HepG2 (cell line): ENCODE results near the gene WDR19. TPM values are rescaled to one million over a fixed set of nuclear protein-coding genes. Genes with fewer than 3 reads are reported as not detected.
A peak's percentile ranks its signal among the peaks of the same experiment; 100 is the strongest.

Experiments used
- ATAC-seq: fragments of 200-7000 bp; cut with Tn5 transposase; 3 replicates; pipeline ENCODE4 v1.9.1; 2020; ENCODE audit warnings: mild to moderate bottlenecking, moderate library complexity
- BruUV-seq: library from RNA; stranded (reverse); fragments of 400-500 nt; replicated peaks from 2 replicates; lab custom pipeline; 2021; lab: Mats Ljungman, UMichigan
- CTCF ChIA-PET: fragments of 300-600 bp; formaldehyde crosslinking; extraction: SDS; loops from one replicate; lab custom pipeline; 2021; ENCODE audit warnings: low total read pairs, inconsistent platforms, low intra/inter-chr PET ratio; lab: Yijun Ruan, JAX
- POLR2A ChIA-PET: fragments of 350-600 bp; sonication (Branson Sonifier 250); formaldehyde crosslinking; loops from one replicate; lab custom pipeline; 2020; ENCODE audit warnings: antibody characterized with exemption, inconsistent platforms; lab: Yijun Ruan, JAX
- DNase-seq: peaks from one replicate; pipeline ENCODE4 v3.0.0-alpha.2; 2015; ENCODE audit warnings: low spot score
- FAIRE-seq: peaks from 3 replicates; lab custom pipeline; 2011; peaks lifted over from hg19 to GRCh38; lab: Jason Lieb, UNC
- H2AFZ ChIP-seq: one replicate; pipeline ENCODE4 v1.6.1; 2011; ENCODE audit warnings: low read length, inconsistent platforms
- H3K27ac ChIP-seq: fragments of 300-600 bp; 3 replicates; pipeline ENCODE4 v1.8.0; 2011; ENCODE audit warnings: mixed run types, mild to moderate bottlenecking, mixed read lengths, low read length, inconsistent platforms; ENCODE audit not compliant: insufficient read depth; ENCODE audit errors: extremely low read length
- H3K27me3 ChIP-seq, 2 experiments: fragments of 200-600 bp in 1 of 2; 2 replicates in 1 of 2; 3 replicates in 1 of 2; pipeline versions ENCODE4 v1.6.0 to v1.8.0; 2011; ENCODE audit warnings: low read length in 2 of 2, mild to moderate bottlenecking in 2 of 2, moderate library complexity in 2 of 2, inconsistent platforms in 1 of 2; ENCODE audit not compliant: insufficient read depth in 2 of 2, control insufficient read depth in 1 of 2
- H3K36me3 ChIP-seq, 2 experiments: fragments of 200-600 bp in 1 of 2; replicated peaks in 1 of 2; 2 replicates in 1 of 2; 3 replicates in 1 of 2; pipeline versions ENCODE4 v1.5.1 to v1.8.0; 2011; ENCODE audit warnings: low read length in 2 of 2, inconsistent platforms in 1 of 2; ENCODE audit not compliant: insufficient read depth in 2 of 2, control insufficient read depth in 1 of 2
- H3K4me1 ChIP-seq: 2 replicates; pipeline ENCODE4 v1.5.1; 2012; ENCODE audit warnings: low read length, inconsistent platforms; ENCODE audit not compliant: insufficient read depth
- H3K4me2 ChIP-seq: 2 replicates; pipeline ENCODE4 v1.6.0; 2011; ENCODE audit warnings: low read depth, low read length, inconsistent platforms
- H3K4me3 ChIP-seq, 3 experiments: fragments of 200-600 bp in 1 of 3; sonication (generic), shearing (Covaris generic) in 1 of 3; replicated peaks in 1 of 3; 2 replicates each; pipeline ENCODE4 v1.5.1; 2011 to 2016; ENCODE audit warnings: low read length in 3 of 3, inconsistent platforms in 2 of 3, low read depth in 2 of 3, mild to moderate bottlenecking in 2 of 3, control low read depth in 1 of 3, mixed read lengths in 1 of 3; ENCODE audit not compliant: insufficient read depth in 1 of 3
- H3K79me2 ChIP-seq: one replicate; pipeline ENCODE4 v1.6.1; 2011; ENCODE audit warnings: low read length, inconsistent platforms; ENCODE audit not compliant: insufficient read depth
- H3K9ac ChIP-seq: 2 replicates; pipeline ENCODE4 v1.6.0; 2011; ENCODE audit warnings: mild to moderate bottlenecking, low read depth, low read length, inconsistent platforms; ENCODE audit not compliant: insufficient read depth
- H3K9me3 ChIP-seq: 2 replicates; pipeline ENCODE4 v1.5.1; 2012; ENCODE audit warnings: mild to moderate bottlenecking, low read length
- H4K20me1 ChIP-seq: 2 replicates; pipeline ENCODE4 v1.6.0; 2011; ENCODE audit warnings: inconsistent platforms, mild to moderate bottlenecking, low read length, moderate library complexity; ENCODE audit not compliant: insufficient read depth
- MAFF ChIP-seq: IDR thresholded peaks from 2 replicates; pipeline ENCODE4 v1.6.1; 2011; ENCODE audit warnings: low read depth, low read length, improper control_type of control experiment
- MAFK ChIP-seq, 2 experiments: IDR thresholded peaks in 1 of 2; conservative IDR thresholded peaks in 1 of 2; 2 replicates each; pipeline ENCODE4 v1.6.1; 2011; ENCODE audit warnings: improper control_type of control experiment in 2 of 2, low read length in 2 of 2
- MTA1 ChIP-seq: sonication (generic); formaldehyde crosslinking; IDR thresholded peaks from 2 replicates; pipeline ENCODE4 v1.4.0; 2020; ENCODE audit warnings: missing genetic modification reagents, mild to moderate bottlenecking, borderline replicate concordance
- STAG1 ChIP-seq: sonication (generic); formaldehyde crosslinking; IDR thresholded peaks from 2 replicates; pipeline ENCODE4 v1.4.0; 2020; ENCODE audit warnings: missing genetic modification reagents
- ZNF251 ChIP-seq: sonication (generic); formaldehyde crosslinking; IDR thresholded peaks from 2 replicates; pipeline ENCODE4 v1.9.0; 2021; ENCODE audit warnings: mild to moderate bottlenecking, missing genetic modification reagents
- ZSCAN31 ChIP-seq: sonication (generic); formaldehyde crosslinking; IDR thresholded peaks from 2 replicates; pipeline ENCODE4 v1.5.0; 2020; ENCODE audit warnings: low read depth, mild to moderate bottlenecking, missing genetic modification reagents
- WGBS: methylation state at CpG from one replicate; pipeline ENCODE4 v1.1.6; 2017; ENCODE audit warnings: low lambda C conversion rate; 5-methylcytosine and 5-hydroxymethylcytosine counted together
- in situ Hi-C: cut with HindIII; loops from 2 replicates; pipeline ENCODE4 v1.10.0; 2017; ENCODE audit warnings: low pct_unique_long_range_greater_than_20kb; ENCODE audit not compliant: extremely low pct_ligation_motif_present
- intact Hi-C: fragments of 100-400 bp; cut with micrococcal nuclease; formaldehyde crosslinking; loops from one replicate; pipeline ENCODE4 v1.10.0; 2022; ENCODE audit not compliant: unreplicated experiment
- polyA plus RNA-seq, 8 experiments: library from polyadenylated mRNA; depleted of rRNA in 3 of 8; stranded (reverse) in 7 of 8; unstranded in 1 of 8; fragments of >200 nt; fragmentation: Illumina TruSeq in 4 of 8; extraction: Trizol in 4 of 8; gene quantifications; 2 replicates each; pipeline versions ENCODE4 v1.2.1 to v1.2.3, GENCODE V29; 2011 to 2016; ENCODE audit warnings: low read depth in 4 of 8, missing spikeins in 1 of 8, mixed read lengths in 1 of 8; ENCODE audit not compliant: insufficient read depth in 1 of 8
- total RNA-seq, 5 experiments: library from RNA; depleted of rRNA; stranded (reverse); fragments of >200 nt; fragmentation: Illumina TruSeq; extraction: Trizol; gene quantifications; 2 replicates each; pipeline ENCODE4 v1.2.3, GENCODE V29; 2016; ENCODE audit warnings: low read depth in 1 of 5
- TF ChIP-seq, protein P1 (sequence below): IDR thresholded peaks from 2 replicates; pipeline ENCODE4 v1.6.1; 2016; ENCODE audit warnings: missing compliant biosample characterization, missing genetic modification reagents, borderline replicate concordance

The WDR19 gene
- total and polyA plus RNA-seq, 2 of the 13 experiments (the other 11 are each of a cell fraction or from before 2014, with no cell fraction given), result 22.9 to 34.1 TPM

DNA sequence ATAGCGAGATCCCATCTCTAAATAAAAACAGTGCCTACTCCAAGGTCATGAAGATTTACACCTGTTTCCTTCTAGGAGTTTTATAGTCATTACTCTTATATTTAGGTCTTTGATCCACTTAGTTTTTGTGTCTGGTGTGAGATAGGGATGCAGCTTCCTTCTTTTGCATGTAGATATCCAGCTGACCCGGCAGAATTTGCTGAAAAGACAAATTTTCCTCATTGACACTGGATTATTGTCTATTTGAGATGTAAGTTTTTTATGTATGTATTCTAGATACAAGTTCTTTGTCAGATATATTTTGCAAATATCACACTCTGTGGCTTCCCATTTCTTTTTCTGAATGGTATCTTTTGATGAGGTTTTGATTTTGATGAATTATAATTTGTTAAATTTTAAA, 98.4 kb downstream of the WDR19 start:
- DNase-seq (no peak), ATAC-seq (no peak), FAIRE-seq (no peak)
- CTCF ChIA-PET, result no interaction called here
- POLR2A ChIA-PET, result no interaction called here
- intact Hi-C loops (no loop called here), in situ Hi-C loops (no loop called here)
- no peaks in the 10 kb centered on the region for H3K27me3 ChIP-seq
- peaks cover 2 to 21% of the 10 kb centered on the region in 2 experiments; a peak in 3 of 5 replicates for H3K36me3 ChIP-seq
- no peaks in the 10 kb centered on the region for H4K20me1 ChIP-seq
- H3K9me3 ChIP-seq, result no peaks in the 10 kb centered on the region
- no peak overlapping the region for H3K27ac ChIP-seq
- TF ChIP-seq MAFK (conservative IDR thresholded peaks at IDR 0.05 in 1 of 2, IDR thresholded peaks at IDR 0.05 in 1 of 2; ENCODE audit: low read length in 2 of 2), result peak; percentile 78
- TF ChIP-seq ZNF251 (CRISPR knock-in tag), result no peak
- no peak for TF ChIP-seq MTA1 (CRISPR knock-in tag)
- TF ChIP-seq MAFF, result peak; percentile 70
- WGBS, result 98% methylated on average over 2 of the region's 2 CpGs
- H2AFZ ChIP-seq, result no peak overlapping the region
- no peak overlapping the region for H3K9ac ChIP-seq
- no TSS peak for BruUV-seq
- no peak overlapping the region for H3K4me3 ChIP-seq
- H3K79me2 ChIP-seq, result no peaks in the 10 kb centered on the region
- H3K4me2 ChIP-seq, result no peak overlapping the region
- no peaks in the 10 kb centered on the region for H3K4me1 ChIP-seq

- Histone ChIP-seq H3K9me3 (no peaks in the 10 kb centered on the region), H4K20me1 (no peaks in the 10 kb centered on the region), H3K4me1 (no peaks in the 10 kb centered on the region), H3K27me3 (no peaks in the 10 kb centered on the region), H3K79me2 (no peaks in the 10 kb centered on the region), H3K36me3 (peaks cover 14 to 49% of the 10 kb centered on the region in 2 experiments), H3K27ac (no peak overlapping the region), H2AFZ (no peak overlapping the region), H3K4me3 (no peak overlapping the region), H3K4me2 (no peak overlapping the region), H3K9ac (no peak overlapping the region)
- intact Hi-C loops (no loop called here), in situ Hi-C loops (no loop called here)
- no peak for FAIRE-seq
- peak; percentile 34 for ATAC-seq
- TF ChIP-seq ZSCAN31 (CRISPR knock-in tag) (no peak), STAG1 (CRISPR knock-in tag) (peak; percentile 16; the same call in 1 of the 2 replicates)
- TF ChIP-seq, protein P1, sequence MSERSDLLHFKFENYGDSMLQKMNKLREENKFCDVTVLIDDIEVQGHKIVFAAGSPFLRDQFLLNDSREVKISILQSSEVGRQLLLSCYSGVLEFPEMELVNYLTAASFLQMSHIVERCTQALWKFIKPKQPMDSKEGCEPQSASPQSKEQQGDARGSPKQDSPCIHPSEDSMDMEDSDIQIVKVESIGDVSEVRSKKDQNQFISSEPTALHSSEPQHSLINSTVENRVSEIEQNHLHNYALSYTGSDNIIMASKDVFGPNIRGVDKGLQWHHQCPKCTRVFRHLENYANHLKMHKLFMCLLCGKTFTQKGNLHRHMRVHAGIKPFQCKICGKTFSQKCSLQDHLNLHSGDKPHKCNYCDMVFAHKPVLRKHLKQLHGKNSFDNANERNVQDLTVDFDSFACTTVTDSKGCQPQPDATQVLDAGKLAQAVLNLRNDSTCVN (CRISPR knock-in tag), result no peak
- POLR2A ChIA-PET, result no interaction called here
- WGBS, result 72% methylated on average over 7 of the region's 7 CpGs
- DNase-seq, result no peak
- BruUV-seq, result no TSS peak
- CTCF ChIA-PET, result no interaction called here
These were observed 102.9 kb downstream of the WDR19 start for GRCh38 chr4:39285111-39285795.
